GM23338 (cell line): ENCODE data around the gene DNAJC22. TPM values are rescaled to one million over a fixed set of nuclear protein-coding genes. Genes with fewer than 3 reads are reported as not detected.

Experiments
- ATAC-seq: fragments of 200-7000 bp; cut with Tn5 transposase; 3 replicates; pipeline ENCODE4 v1.9.1; 2020
- DNase-seq: peaks from one replicate; pipeline ENCODE4 v3.0.0-alpha.2; 2015; ENCODE audit warnings: low spot score
- H2AFZ ChIP-seq: fragments of 200-600 bp; sonication (generic); 2 replicates; pipeline ENCODE4 v1.8.0; 2016; ENCODE audit warnings: antibody characterized with exemption, mild to moderate bottlenecking, moderate library complexity
- H3F3A ChIP-seq: fragments of 200-600 bp; sonication (generic); replicated peaks from 2 replicates; pipeline ENCODE4 v1.8.0; 2017; ENCODE audit warnings: antibody characterized with exemption, mixed run types, low read depth
- H3K27ac ChIP-seq: fragments of 200-600 bp; sonication (generic); 2 replicates; pipeline ENCODE4 v1.6.1; 2016; ENCODE audit warnings: low read depth
- H3K27me3 ChIP-seq: fragments of 200-600 bp; sonication (generic); 2 replicates; pipeline ENCODE4 v1.8.0; 2016; ENCODE audit warnings: mild to moderate bottlenecking, mixed run types, moderate library complexity; ENCODE audit not compliant: insufficient read depth
- H3K36me3 ChIP-seq: fragments of 200-600 bp; sonication (generic); 2 replicates; pipeline ENCODE4 v1.8.0; 2016; ENCODE audit warnings: mild to moderate bottlenecking; ENCODE audit not compliant: insufficient read depth
- H3K4me1 ChIP-seq: fragments of 200-600 bp; sonication (generic); 2 replicates; pipeline ENCODE4 v1.8.0; 2016; ENCODE audit warnings: mild to moderate bottlenecking, moderate library complexity; ENCODE audit not compliant: insufficient read depth
- H3K4me2 ChIP-seq: fragments of 200-600 bp; sonication (generic); 2 replicates; pipeline ENCODE4 v1.7.1; 2017; ENCODE audit warnings: mixed run types
- H3K4me3 ChIP-seq: fragments of 200-600 bp; sonication (generic); 2 replicates; pipeline ENCODE4 v1.6.1; 2016; ENCODE audit warnings: mixed run types
- H3K79me2 ChIP-seq: fragments of 200-600 bp; sonication (generic); replicated peaks from 2 replicates; pipeline ENCODE4 v1.8.0; 2017; ENCODE audit warnings: mild to moderate bottlenecking; ENCODE audit not compliant: insufficient read depth
- H3K9me2 ChIP-seq: fragments of 200-600 bp; sonication (generic); 2 replicates; pipeline ENCODE4 v1.8.0; 2017; ENCODE audit not compliant: insufficient read depth
- H4K20me1 ChIP-seq: fragments of 200-600 bp; sonication (generic); replicated peaks from 2 replicates; pipeline ENCODE4 v1.8.0; 2017; ENCODE audit warnings: mild to moderate bottlenecking; ENCODE audit not compliant: insufficient read depth
- H3K27ac Mint-ChIP-seq: 2 replicates; pipeline ENCODE4 v1.8.0; 2020; ENCODE audit warnings: inconsistent platforms, mild to moderate bottlenecking, moderate library complexity, mixed read lengths
- H3K27me3 Mint-ChIP-seq: 3 replicates; pipeline ENCODE4 v1.8.0; 2022; ENCODE audit warnings: low read depth, mild to moderate bottlenecking, moderate library complexity, mixed read lengths, inconsistent platforms; ENCODE audit not compliant: insufficient read depth, poor library complexity
- H3K36me3 Mint-ChIP-seq: 3 replicates; pipeline ENCODE4 v1.8.0; 2021; ENCODE audit warnings: low read depth, mild to moderate bottlenecking, inconsistent platforms, moderate library complexity, mixed read lengths
- H3K4me1 Mint-ChIP-seq: 3 replicates; pipeline ENCODE4 v1.8.0; 2020; ENCODE audit warnings: mild to moderate bottlenecking, inconsistent platforms, mixed read lengths
- H3K4me3 Mint-ChIP-seq: 3 replicates; pipeline ENCODE4 v1.8.0; 2021; ENCODE audit warnings: moderate library complexity, mild to moderate bottlenecking, inconsistent platforms, mixed read lengths
- H3K9me3 Mint-ChIP-seq: 3 replicates; pipeline ENCODE4 v1.8.0; 2020; ENCODE audit warnings: moderate library complexity, mild to moderate bottlenecking, inconsistent platforms, mixed read lengths
- EZH2 ChIP-seq: fragments of 200-600 bp; sonication (generic); IDR thresholded peaks from one replicate; pipeline ENCODE4 v1.8.0; 2017; ENCODE audit warnings: antibody characterized with exemption, mild to moderate bottlenecking, low read depth; ENCODE audit not compliant: unreplicated experiment
- EZH2phosphoT487 ChIP-seq: fragments of 200-600 bp; sonication (generic); IDR thresholded peaks from one replicate; pipeline ENCODE4 v1.8.1; 2018; ENCODE audit warnings: antibody characterized with exemption; ENCODE audit not compliant: unreplicated experiment
- polyA plus RNA-seq: library from polyadenylated mRNA; unstranded; fragments of >200 nt; fragmentation: Nextera tagmentation; extraction: Ambion mirVana; gene quantifications from 2 replicates; pipeline ENCODE4 v1.2.1, GENCODE V29; 2016
- total RNA-seq: library from RNA; depleted of rRNA; stranded (reverse); fragments of >200 nt; shearing (Covaris generic); gene quantifications from 2 replicates; pipeline ENCODE4 v1.2.3, GENCODE V29; 2014
- TF ChIP-seq, protein P1 (sequence below): IDR thresholded peaks from one replicate; pipeline ENCODE4 v1.6.1; 2018; ENCODE audit warnings: antibody characterized with exemption; ENCODE audit not compliant: unreplicated experiment
- TF ChIP-seq, protein P2 (sequence below): IDR thresholded peaks from 2 replicates; pipeline ENCODE4 v1.6.1; 2016; ENCODE audit warnings: antibody characterized with exemption

The DNAJC22 gene
- total and polyA plus RNA-seq, 2 experiments from 2014 or later: 0.10 TPM; not detected in 1

DNA sequence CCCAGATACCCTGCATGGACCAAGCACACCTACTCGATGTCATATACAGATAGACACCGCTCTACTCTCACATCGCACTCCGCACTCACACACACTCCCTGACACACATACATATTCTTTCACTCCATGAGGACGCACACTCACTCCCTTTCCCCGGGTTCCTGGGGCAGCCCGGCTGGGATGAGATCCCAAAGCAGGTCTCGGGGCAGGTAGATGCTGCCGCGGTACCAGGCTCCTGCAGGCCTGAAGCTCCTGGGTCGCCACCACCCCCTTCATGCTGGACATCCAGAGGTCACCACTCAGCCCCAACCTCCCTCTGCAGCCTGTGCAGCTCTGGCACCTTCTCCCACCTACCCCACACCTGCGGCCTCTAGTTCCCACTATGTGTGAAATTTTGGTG, 12.0 kb upstream of the DNAJC22 start:
- Histone ChIP-seq H3F3A (peaks cover 33% of the 10 kb centered on the region), H3K4me3 (no peak overlapping the region), H3K79me2 (no peaks in the 10 kb centered on the region), H3K4me1 (peaks cover 32% of the 10 kb centered on the region), H3K27ac (no peak overlapping the region), H2AFZ (no peak overlapping the region), H3K9me2 (no peaks in the 10 kb centered on the region), H3K27me3 (peaks cover 87% of the 10 kb centered on the region), H3K36me3 (no peaks in the 10 kb centered on the region), H4K20me1 (peaks cover 14% of the 10 kb centered on the region), H3K4me2 (no peak overlapping the region)
- ATAC-seq (no peak), DNase-seq (no peak)
- Mint-ChIP-seq H3K27ac (no peak overlapping the region), H3K36me3 (peaks cover 16% of the 10 kb centered on the region), H3K9me3 (peaks cover 5% of the 10 kb centered on the region; the same call in 2 of the 3 replicates), H3K4me3 (0 out of 3 replicates have a peak overlapping the region, but pooled peaks have one; percentile 2), H3K27me3 (peaks cover 89% of the 10 kb centered on the region), H3K4me1 (peaks cover 52% of the 10 kb centered on the region)
- peak; percentile 80 for TF ChIP-seq EZH2
- TF ChIP-seq, protein P1, sequence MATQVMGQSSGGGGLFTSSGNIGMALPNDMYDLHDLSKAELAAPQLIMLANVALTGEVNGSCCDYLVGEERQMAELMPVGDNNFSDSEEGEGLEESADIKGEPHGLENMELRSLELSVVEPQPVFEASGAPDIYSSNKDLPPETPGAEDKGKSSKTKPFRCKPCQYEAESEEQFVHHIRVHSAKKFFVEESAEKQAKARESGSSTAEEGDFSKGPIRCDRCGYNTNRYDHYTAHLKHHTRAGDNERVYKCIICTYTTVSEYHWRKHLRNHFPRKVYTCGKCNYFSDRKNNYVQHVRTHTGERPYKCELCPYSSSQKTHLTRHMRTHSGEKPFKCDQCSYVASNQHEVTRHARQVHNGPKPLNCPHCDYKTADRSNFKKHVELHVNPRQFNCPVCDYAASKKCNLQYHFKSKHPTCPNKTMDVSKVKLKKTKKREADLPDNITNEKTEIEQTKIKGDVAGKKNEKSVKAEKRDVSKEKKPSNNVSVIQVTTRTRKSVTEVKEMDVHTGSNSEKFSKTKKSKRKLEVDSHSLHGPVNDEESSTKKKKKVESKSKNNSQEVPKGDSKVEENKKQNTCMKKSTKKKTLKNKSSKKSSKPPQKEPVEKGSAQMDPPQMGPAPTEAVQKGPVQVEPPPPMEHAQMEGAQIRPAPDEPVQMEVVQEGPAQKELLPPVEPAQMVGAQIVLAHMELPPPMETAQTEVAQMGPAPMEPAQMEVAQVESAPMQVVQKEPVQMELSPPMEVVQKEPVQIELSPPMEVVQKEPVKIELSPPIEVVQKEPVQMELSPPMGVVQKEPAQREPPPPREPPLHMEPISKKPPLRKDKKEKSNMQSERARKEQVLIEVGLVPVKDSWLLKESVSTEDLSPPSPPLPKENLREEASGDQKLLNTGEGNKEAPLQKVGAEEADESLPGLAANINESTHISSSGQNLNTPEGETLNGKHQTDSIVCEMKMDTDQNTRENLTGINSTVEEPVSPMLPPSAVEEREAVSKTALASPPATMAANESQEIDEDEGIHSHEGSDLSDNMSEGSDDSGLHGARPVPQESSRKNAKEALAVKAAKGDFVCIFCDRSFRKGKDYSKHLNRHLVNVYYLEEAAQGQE: no peak

DNA sequence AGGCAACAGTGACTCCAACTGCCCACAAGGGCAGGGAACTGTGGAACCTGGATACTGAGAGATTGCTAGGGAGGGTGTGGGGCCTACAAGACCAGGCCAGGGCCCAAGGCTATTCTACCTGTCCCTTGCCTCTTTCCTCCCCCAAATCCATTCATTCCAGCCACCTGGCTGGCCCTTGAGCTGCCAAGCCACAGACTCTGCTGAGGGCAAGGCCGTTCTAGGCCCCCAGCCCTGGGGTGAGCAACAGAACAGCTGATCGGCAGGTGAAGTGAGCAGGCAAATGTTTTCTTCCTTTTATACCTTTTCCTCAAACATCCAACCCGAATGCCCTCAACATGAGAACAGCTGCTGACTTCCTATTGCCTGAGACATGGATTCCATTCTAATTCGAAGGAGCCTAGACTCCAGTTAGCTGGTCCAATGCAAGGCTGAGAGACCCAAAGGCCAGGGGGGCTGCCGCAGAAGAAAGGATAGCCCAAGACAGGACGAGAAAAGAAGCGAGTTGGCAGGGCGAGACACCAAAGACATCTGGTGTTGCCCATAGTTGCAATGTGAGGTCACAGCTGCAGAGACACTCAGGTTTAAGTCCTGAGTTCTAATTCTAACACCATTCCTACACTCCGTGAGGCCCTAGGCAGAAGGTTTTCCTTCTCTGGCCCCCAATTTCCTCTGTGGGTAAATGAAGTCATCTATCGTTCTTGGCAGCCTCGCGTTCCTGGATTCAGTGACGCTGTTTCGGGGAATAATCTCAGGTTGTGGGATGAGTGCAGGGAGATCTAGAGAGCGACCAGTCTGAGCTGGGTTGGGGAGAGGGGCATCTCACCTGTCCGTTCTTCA, 11.4 kb upstream of the DNAJC22 start:
- Mint-ChIP-seq H3K4me1 (peaks cover 59% of the 10 kb centered on the region), H3K36me3 (peaks cover 10% of the 10 kb centered on the region), H3K27ac (no peak overlapping the region), H3K4me3 (peak overlapping the region; percentile 39; the same call in 1 of the 3 replicates), H3K27me3 (peaks cover 96% of the 10 kb centered on the region), H3K9me3 (peaks cover 5% of the 10 kb centered on the region; the same call in 2 of the 3 replicates)
- no peaks in the 10 kb centered on the region for H3K36me3 ChIP-seq
- H3K79me2 ChIP-seq: no peaks in the 10 kb centered on the region
- DNase-seq (no peak), ATAC-seq (no peak)
- H3K4me1 ChIP-seq: peaks cover 38% of the 10 kb centered on the region
- H3K4me3 ChIP-seq: no peak overlapping the region
- H3K27ac ChIP-seq: no peak overlapping the region
- H3K27me3 ChIP-seq: peaks cover 94% of the 10 kb centered on the region
- H3K9me2 ChIP-seq: no peaks in the 10 kb centered on the region
- H3K4me2 ChIP-seq: peak overlapping the region; percentile 86; the same call in 1 of the 2 replicates
- peaks cover 38% of the 10 kb centered on the region for H3F3A ChIP-seq
- TF ChIP-seq, protein P2, sequence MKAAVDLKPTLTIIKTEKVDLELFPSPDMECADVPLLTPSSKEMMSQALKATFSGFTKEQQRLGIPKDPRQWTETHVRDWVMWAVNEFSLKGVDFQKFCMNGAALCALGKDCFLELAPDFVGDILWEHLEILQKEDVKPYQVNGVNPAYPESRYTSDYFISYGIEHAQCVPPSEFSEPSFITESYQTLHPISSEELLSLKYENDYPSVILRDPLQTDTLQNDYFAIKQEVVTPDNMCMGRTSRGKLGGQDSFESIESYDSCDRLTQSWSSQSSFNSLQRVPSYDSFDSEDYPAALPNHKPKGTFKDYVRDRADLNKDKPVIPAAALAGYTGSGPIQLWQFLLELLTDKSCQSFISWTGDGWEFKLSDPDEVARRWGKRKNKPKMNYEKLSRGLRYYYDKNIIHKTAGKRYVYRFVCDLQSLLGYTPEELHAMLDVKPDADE: no peak
- TF ChIP-seq EZH2: peak; percentile 95
- peak; percentile 79 for TF ChIP-seq EZH2phosphoT487
- peaks cover 14% of the 10 kb centered on the region for H4K20me1 ChIP-seq
- H2AFZ ChIP-seq: no peak overlapping the region
